Measurements from ENCODE around the gene TDRD12. TPM values are rescaled to one million over a fixed set of nuclear protein-coding genes. Genes with fewer than 3 reads are reported as not detected.
A peak's percentile ranks its signal among the peaks of the same experiment; 100 is the strongest.
"Not testable (repeated sequence)": the region's sequence is repeated elsewhere in the genome, so short reads cannot be mapped to it uniquely, and the experiment has no call there.

The TDRD12 gene
- polyA plus RNA-seq, 6 donors from 2014 or later: not detected

- Mint-ChIP-seq H3K4me1 (no peaks in the 10 kb centered on the region), H3K27me3 (no peaks in the 10 kb centered on the region), H3K36me3 (no peaks in the 10 kb centered on the region), H3K9me3 (no peaks in the 10 kb centered on the region), H3K27ac (no peak overlapping the region), H3K4me3 (no peak overlapping the region)
- no peak for DNase-seq
- ATAC-seq (ENCODE audit: low read depth in 2 of 2): no peak
Measured at GRCh38 chr19:32866564-32867265, 147.1 kb downstream of the TDRD12 start.

- not testable (repeated sequence) for H3K27ac Mint-ChIP-seq; DNase-seq; H3K27me3 Mint-ChIP-seq; H3K36me3 Mint-ChIP-seq; ATAC-seq (ENCODE audit: low read depth in 2 of 2); H3K4me1 Mint-ChIP-seq; H3K9me3 Mint-ChIP-seq
- H3K4me3 Mint-ChIP-seq: peak overlapping the region in 1 of 8 donors; percentile 35
Measured at GRCh38 chr19:32867436-32867835, 147.9 kb downstream of the TDRD12 start.

GRCh38 chr19:32868206-32868950 is 148.8 kb downstream of the TDRD12 start:
- ATAC-seq (ENCODE audit: low read depth in 2 of 2) (no peak), DNase-seq (no peak)
- Mint-ChIP-seq H3K36me3 (no peaks in the 10 kb centered on the region), H3K27me3 (no peaks in the 10 kb centered on the region), H3K9me3 (no peaks in the 10 kb centered on the region), H3K4me3 (no peak overlapping the region), H3K4me1 (no peaks in the 10 kb centered on the region), H3K27ac (peak overlapping the region in 2 of 6 donors; percentile 44 to 59)

GRCh38 chr19:32869369-32869965 is 149.9 kb downstream of the TDRD12 start, which contains the start of gene SLC7A9:
Gene SLC7A9, minus strand, starts transcription at chr19:32869767. Its CDS starts 1,233 bp downstream, at chr19:32868534.
- peak within 1 kb of the TSS in 1 of 6 donors; percentile 59 for H3K27ac Mint-ChIP-seq
- no peak for ATAC-seq (ENCODE audit: low read depth in 2 of 2)
- no peak for DNase-seq

GRCh38 chr19:32869966-32870573 is 150.5 kb downstream of the TDRD12 start:
- no peaks in the 10 kb centered on the region for H3K9me3 Mint-ChIP-seq
- DNase-seq (no peak), ATAC-seq (ENCODE audit: low read depth in 2 of 2) (no peak)
- H3K27me3 Mint-ChIP-seq: no peaks in the 10 kb centered on the region
- no peak overlapping the region for H3K27ac Mint-ChIP-seq
- H3K4me1 Mint-ChIP-seq: no peaks in the 10 kb centered on the region
- H3K4me3 Mint-ChIP-seq: no peak overlapping the region
- no peaks in the 10 kb centered on the region for H3K36me3 Mint-ChIP-seq

More at GRCh38 chr19:32869369-32869965, 149.9 kb downstream of the TDRD12 start, which contains the start of gene SLC7A9:
- Mint-ChIP-seq H3K4me3 (no peak within 1 kb of the TSS), H3K9me3 (no peaks in the 10 kb centered on the region), H3K27me3 (no peaks in the 10 kb centered on the region), H3K36me3 (no peaks in the 10 kb centered on the region), H3K4me1 (no peaks in the 10 kb centered on the region)

GRCh38 chr19:32870981-32871451 is 151.4 kb downstream of the TDRD12 start:
- DNase-seq (no peak), ATAC-seq (ENCODE audit: low read depth in 2 of 2) (no peak)
- H3K4me3 Mint-ChIP-seq: no peak overlapping the region
- no peaks in the 10 kb centered on the region for H3K9me3 Mint-ChIP-seq
- H3K27me3 Mint-ChIP-seq: no peaks in the 10 kb centered on the region
- H3K4me1 Mint-ChIP-seq: no peaks in the 10 kb centered on the region
- peak overlapping the region in 1 of 6 donors; percentile 44 for H3K27ac Mint-ChIP-seq
- no peaks in the 10 kb centered on the region for H3K36me3 Mint-ChIP-seq

GRCh38 chr19:32872391-32872790 is 152.8 kb downstream of the TDRD12 start:
- DNase-seq: no peak
- H3K4me3 Mint-ChIP-seq: no peak overlapping the region
- H3K27me3 Mint-ChIP-seq: no peaks in the 10 kb centered on the region
- no peak overlapping the region for H3K27ac Mint-ChIP-seq
- H3K36me3 Mint-ChIP-seq: peaks cover 0 to 8% of the 10 kb centered on the region in 2 donors
- no peak for ATAC-seq (ENCODE audit: low read depth in 2 of 2)
- peaks cover 0 to 2% (median 0%) of the 10 kb centered on the region in 3 donors for H3K4me1 Mint-ChIP-seq
- no peaks in the 10 kb centered on the region for H3K9me3 Mint-ChIP-seq

- Mint-ChIP-seq H3K27ac (peak overlapping the region in 1 of 6 donors; percentile 10), H3K4me1 (peaks cover 0 to 2% (median 0%) of the 10 kb centered on the region in 3 donors), H3K4me3 (peak overlapping the region in 1 of 8 donors; percentile 25), H3K27me3 (no peaks in the 10 kb centered on the region), H3K36me3 (peaks cover 0 to 8% of the 10 kb centered on the region in 2 donors), H3K9me3 (no peaks in the 10 kb centered on the region)
- ATAC-seq (ENCODE audit: low read depth in 2 of 2) (no peak), DNase-seq (no peak)
Measured at GRCh38 chr19:32873247-32873959, 153.8 kb downstream of the TDRD12 start.

GRCh38 chr19:32874605-32875004 is 155.0 kb downstream of the TDRD12 start:
- no peaks in the 10 kb centered on the region for H3K9me3 Mint-ChIP-seq
- H3K36me3 Mint-ChIP-seq: peaks cover 0 to 8% of the 10 kb centered on the region in 2 donors
- H3K27ac Mint-ChIP-seq: peak overlapping the region in 1 of 6 donors; percentile 65
- ATAC-seq (ENCODE audit: low read depth in 2 of 2) (no peak), DNase-seq (no peak)
- H3K4me1 Mint-ChIP-seq: peaks cover 0 to 2% (median 0%) of the 10 kb centered on the region in 3 donors
- H3K27me3 Mint-ChIP-seq: no peaks in the 10 kb centered on the region
- H3K4me3 Mint-ChIP-seq: no peak overlapping the region

GRCh38 chr19:32875428-32875827 is 155.9 kb downstream of the TDRD12 start:
- DNase-seq (no peak), ATAC-seq (ENCODE audit: low read depth in 2 of 2) (no peak)
- H3K27me3 Mint-ChIP-seq: no peaks in the 10 kb centered on the region
- H3K4me1 Mint-ChIP-seq: peaks cover 0 to 2% (median 0%) of the 10 kb centered on the region in 3 donors
- H3K4me3 Mint-ChIP-seq: no peak overlapping the region
- H3K9me3 Mint-ChIP-seq: no peaks in the 10 kb centered on the region
- peak overlapping the region in 1 of 6 donors; percentile 22 for H3K27ac Mint-ChIP-seq
- H3K36me3 Mint-ChIP-seq: peaks cover 0 to 8% of the 10 kb centered on the region in 2 donors

GRCh38 chr19:32876236-32876918 is 156.8 kb downstream of the TDRD12 start:
- Mint-ChIP-seq H3K27ac (peak overlapping the region in 2 of 6 donors; percentile 31 to 44), H3K27me3 (no peaks in the 10 kb centered on the region), H3K36me3 (peaks cover 3 to 8% of the 10 kb centered on the region in 2 donors), H3K9me3 (no peaks in the 10 kb centered on the region), H3K4me1 (peaks cover 0 to 2% (median 0%) of the 10 kb centered on the region in 3 donors), H3K4me3 (no peak overlapping the region)
- ATAC-seq (ENCODE audit: low read depth in 2 of 2) (no peak), DNase-seq (no peak)

GRCh38 chr19:32876919-32877285 is 157.3 kb downstream of the TDRD12 start:
- Mint-ChIP-seq H3K9me3 (no peaks in the 10 kb centered on the region), H3K36me3 (peaks cover 7 to 8% of the 10 kb centered on the region in 2 donors), H3K4me3 (no peak overlapping the region), H3K27me3 (no peaks in the 10 kb centered on the region), H3K4me1 (peaks cover 0 to 2% (median 0%) of the 10 kb centered on the region in 3 donors), H3K27ac (no peak overlapping the region)
- DNase-seq (no peak), ATAC-seq (ENCODE audit: low read depth in 2 of 2) (no peak)

Data from naive B cell (primary cell).